Measurements from ENCODE around the gene GGCX. TPM values are rescaled to one million over a fixed set of nuclear protein-coding genes. Genes with fewer than 3 reads are reported as not detected.
A peak's percentile ranks its signal among the peaks of the same experiment; 100 is the strongest.

The GGCX gene
- total and polyA plus RNA-seq, 9 of the 15 experiments (the other 6 are each of a cell fraction or from before 2014, with no cell fraction given), result 14.4 to 47.1 (median 28.1) TPM

DNA sequence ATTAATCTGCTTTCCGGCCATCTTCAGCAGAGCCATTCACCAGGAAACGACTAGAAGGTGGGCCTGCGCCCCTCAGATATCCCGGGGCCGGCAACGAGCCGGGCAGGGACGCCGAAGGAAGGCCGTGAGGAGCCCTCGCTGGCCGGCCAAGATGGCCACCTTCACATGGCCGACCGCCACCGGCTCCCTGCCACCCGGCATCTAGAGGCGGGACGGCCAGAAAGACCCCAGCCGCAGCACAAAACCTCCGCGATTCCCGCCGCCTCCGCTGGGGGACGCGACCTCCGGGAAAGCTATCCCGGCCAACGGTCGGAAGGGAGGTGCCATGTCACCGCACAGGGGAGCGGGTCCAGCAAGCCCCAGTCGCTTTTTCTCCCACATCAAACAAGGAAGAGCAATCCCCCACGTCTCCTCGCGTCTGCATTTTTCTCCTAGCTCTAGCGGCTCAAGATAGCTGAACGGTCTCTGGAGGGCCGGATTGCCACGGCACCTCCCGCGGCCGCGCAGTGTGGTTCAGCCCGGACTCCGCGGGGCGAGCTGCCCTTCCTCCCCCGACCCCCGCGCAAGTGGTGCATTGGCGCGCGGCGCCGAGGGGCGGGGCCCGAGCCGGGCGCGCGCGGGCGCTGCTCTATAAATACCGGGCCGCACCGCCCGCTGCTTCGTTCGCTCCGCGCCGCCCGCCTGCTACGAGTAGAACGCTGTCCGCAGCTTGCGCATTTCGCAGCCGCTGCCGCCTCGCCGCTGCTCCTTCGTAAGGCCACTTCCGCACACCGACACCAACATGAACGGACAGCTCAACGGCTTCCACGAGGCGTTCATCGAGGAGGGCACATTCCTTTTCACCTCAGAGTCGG is 22.6 kb downstream of the GGCX start, which contains the start of gene MAT2A (continued):
- TF ChIP-seq, protein P1, sequence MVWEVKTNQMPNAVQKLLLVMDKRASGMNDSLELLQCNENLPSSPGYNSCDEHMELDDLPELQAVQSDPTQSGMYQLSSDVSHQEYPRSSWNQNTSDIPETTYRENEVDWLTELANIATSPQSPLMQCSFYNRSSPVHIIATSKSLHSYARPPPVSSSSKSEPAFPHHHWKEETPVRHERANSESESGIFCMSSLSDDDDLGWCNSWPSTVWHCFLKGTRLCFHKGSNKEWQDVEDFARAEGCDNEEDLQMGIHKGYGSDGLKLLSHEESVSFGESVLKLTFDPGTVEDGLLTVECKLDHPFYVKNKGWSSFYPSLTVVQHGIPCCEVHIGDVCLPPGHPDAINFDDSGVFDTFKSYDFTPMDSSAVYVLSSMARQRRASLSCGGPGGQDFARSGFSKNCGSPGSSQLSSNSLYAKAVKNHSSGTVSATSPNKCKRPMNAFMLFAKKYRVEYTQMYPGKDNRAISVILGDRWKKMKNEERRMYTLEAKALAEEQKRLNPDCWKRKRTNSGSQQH (CRISPR knock-in tag; IDR thresholded peaks at IDR 0.05), result peak; percentile 22; the same call in 1 of the 2 replicates
- TF ChIP-seq MAFF (IDR thresholded peaks at IDR 0.05; ENCODE audit: low read length), result peak; percentile 42; the same call in 1 of the 2 replicates
- TF ChIP-seq POLR2AphosphoS5 (IDR thresholded peaks at IDR 0.05; ENCODE audit: control insufficient read depth, insufficient read depth, low read depth, low read length), result peak; percentile 99
- peak; percentile 72; the same call in 1 of the 2 replicates for TF ChIP-seq SREBF1 (IDR thresholded peaks at IDR 0.05; ENCODE audit: borderline replicate concordance, low read depth, low read length)
- peak; percentile 47 to 76; a peak in 1 of 4 replicates for TF ChIP-seq SIN3A (IDR thresholded peaks at IDR 0.05; ENCODE audit: borderline replicate concordance in 2 of 2, control insufficient read depth in 1 of 2, low read depth in 2 of 2, low read length in 2 of 2)
- peak; percentile 81 for TF ChIP-seq L3MBTL2 (IDR thresholded peaks at IDR 0.05)
- peak; percentile 37; the same call in 1 of the 2 replicates for TF ChIP-seq ZNF121 (CRISPR knock-in tag; conservative IDR thresholded peaks at IDR 0.05)
- TF ChIP-seq KDM5B (IDR thresholded peaks at IDR 0.05; ENCODE audit: insufficient replicate concordance, low read depth, low read length), result peak; percentile 100
- TF ChIP-seq, protein P2, sequence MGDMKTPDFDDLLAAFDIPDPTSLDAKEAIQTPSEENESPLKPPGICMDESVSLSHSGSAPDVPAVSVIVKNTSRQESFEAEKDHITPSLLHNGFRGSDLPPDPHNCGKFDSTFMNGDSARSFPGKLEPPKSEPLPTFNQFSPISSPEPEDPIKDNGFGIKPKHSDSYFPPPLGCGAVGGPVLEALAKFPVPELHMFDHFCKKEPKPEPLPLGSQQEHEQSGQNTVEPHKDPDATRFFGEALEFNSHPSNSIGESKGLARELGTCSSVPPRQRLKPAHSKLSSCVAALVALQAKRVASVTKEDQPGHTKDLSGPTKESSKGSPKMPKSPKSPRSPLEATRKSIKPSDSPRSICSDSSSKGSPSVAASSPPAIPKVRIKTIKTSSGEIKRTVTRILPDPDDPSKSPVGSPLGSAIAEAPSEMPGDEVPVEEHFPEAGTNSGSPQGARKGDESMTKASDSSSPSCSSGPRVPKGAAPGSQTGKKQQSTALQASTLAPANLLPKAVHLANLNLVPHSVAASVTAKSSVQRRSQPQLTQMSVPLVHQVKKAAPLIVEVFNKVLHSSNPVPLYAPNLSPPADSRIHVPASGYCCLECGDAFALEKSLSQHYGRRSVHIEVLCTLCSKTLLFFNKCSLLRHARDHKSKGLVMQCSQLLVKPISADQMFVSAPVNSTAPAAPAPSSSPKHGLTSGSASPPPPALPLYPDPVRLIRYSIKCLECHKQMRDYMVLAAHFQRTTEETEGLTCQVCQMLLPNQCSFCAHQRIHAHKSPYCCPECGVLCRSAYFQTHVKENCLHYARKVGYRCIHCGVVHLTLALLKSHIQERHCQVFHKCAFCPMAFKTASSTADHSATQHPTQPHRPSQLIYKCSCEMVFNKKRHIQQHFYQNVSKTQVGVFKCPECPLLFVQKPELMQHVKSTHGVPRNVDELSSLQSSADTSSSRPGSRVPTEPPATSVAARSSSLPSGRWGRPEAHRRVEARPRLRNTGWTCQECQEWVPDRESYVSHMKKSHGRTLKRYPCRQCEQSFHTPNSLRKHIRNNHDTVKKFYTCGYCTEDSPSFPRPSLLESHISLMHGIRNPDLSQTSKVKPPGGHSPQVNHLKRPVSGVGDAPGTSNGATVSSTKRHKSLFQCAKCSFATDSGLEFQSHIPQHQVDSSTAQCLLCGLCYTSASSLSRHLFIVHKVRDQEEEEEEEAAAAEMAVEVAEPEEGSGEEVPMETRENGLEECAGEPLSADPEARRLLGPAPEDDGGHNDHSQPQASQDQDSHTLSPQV (IDR thresholded peaks at IDR 0.05), result peak; percentile 61
- no peak for TF ChIP-seq ZNF184 (CRISPR knock-in tag; IDR thresholded peaks at IDR 0.05)
- peak; percentile 99 for TF ChIP-seq MTA3 (IDR thresholded peaks at IDR 0.05; ENCODE audit: borderline replicate concordance)
- no peak for TF ChIP-seq NFYB (IDR thresholded peaks at IDR 0.05; ENCODE audit: extremely low read depth, insufficient read length)
- peak; percentile 96 for TF ChIP-seq HNRNPLL (IDR thresholded peaks at IDR 0.05; ENCODE audit: low read depth, low read length, poor library complexity, severe bottlenecking)
- no peak for TF ChIP-seq PHB2 (IDR thresholded peaks at IDR 0.05; ENCODE audit: low read depth)
- peak; percentile 58 for TF ChIP-seq GABPA (tag; conservative IDR thresholded peaks at IDR 0.05; ENCODE audit: low read depth)
- no peak for TF ChIP-seq HNRNPH1 (optimal IDR thresholded peaks at IDR 0.05; ENCODE audit: low read depth, low read length)
- TF ChIP-seq ZNF668 (CRISPR knock-in tag; IDR thresholded peaks at IDR 0.05), result no peak
- peak; percentile 100 for TF ChIP-seq POLR2A (conservative IDR thresholded peaks at IDR 0.05)
- TF ChIP-seq KAT8 (IDR thresholded peaks at IDR 0.05; ENCODE audit: low read depth), result no peak
- TF ChIP-seq SIN3B (IDR thresholded peaks at IDR 0.05; ENCODE audit: low read depth), result peak; percentile 49; the same call in 1 of the 2 replicates
- no peak for TF ChIP-seq HDAC8 (tag; IDR thresholded peaks at IDR 0.05)
- peak; percentile 59; the same call in 1 of the 2 replicates for TF ChIP-seq ELF1 (tag; IDR thresholded peaks at IDR 0.05)
- no peak for TF ChIP-seq SRSF9 (IDR thresholded peaks at IDR 0.05; ENCODE audit: borderline replicate concordance, low read depth, low read length)

All from K562 (cell line).